ENCODE results near the gene NUDT15.
"Not testable (repeated sequence)": the region's sequence is repeated elsewhere in the genome, so short reads cannot be mapped to it uniquely, and the experiment has no call there.

The NUDT15 gene

DNA sequence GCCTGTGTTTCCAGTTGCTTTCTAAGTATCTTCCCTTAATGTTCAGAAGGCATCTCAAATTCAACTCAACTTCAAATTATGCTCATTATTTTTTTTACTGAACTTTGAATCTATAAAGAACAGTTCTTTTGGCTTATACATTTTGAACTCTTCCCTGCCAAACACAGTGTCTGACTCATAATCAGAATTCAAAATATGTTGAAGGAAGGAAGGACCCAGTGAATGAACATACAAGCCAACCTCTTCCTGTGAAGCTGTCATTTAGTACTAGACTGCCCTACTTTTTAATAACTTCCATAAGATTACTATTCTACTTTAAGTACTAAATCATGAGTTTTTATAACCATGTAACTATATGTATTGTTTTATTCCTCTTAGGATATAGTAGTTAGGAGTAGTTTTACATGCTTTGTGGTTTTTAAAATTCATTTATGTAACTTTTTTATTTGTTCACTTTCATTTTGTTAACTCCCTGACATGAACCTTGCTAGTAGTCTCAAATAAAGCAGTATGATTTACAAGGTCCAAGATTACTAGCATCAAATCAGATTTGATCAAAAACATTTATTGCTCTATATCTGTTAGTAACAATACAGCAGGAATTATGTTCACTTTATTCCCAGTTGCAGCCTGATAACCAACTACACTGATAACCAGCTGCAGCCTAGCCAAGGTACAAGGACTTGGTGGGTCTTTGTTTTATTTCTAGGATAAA is 6.4 kb downstream of the NUDT15 start:
- DNase-seq, result no peak

DNA sequence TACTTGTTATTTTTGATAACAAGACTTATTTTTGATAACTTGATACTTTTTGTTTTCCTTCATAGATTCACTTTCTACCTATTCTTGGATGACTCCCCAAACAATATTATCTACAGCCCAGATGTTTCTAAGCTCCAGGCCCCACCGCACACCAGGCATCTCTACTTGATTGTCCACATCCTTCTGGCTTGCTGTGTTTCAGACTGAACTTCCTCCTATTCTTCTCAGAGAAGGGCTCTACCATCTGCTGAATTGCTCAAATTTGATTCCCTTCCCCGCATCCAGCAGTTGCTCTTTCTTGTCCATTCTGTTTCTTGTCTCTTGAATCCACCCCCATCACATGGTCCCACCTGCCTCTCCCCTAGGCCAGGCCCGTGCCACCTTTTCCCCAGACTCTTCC is 13.0 kb downstream of the NUDT15 start:
- no peak for DNase-seq

DNA sequence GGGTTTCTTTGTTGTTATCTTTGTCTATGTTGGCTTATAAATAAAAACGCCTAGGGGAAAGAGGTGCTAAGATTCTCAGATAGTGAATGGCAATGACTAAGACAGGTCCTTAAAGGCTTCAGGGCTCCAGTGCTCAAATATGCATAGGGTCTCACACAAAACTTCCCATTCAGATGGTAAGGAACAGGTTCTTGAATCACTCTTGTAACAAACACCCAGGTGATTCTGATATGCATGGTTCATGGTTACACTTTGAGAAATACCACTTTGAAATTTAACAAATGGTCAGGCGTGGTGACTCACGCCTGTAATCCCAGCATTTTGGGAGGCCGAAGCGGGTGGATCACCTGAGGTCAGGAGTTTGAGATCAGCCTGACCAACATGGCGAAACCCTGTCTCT is 17.1 kb downstream of the NUDT15 start:
- DNase-seq, result no peak

DNA sequence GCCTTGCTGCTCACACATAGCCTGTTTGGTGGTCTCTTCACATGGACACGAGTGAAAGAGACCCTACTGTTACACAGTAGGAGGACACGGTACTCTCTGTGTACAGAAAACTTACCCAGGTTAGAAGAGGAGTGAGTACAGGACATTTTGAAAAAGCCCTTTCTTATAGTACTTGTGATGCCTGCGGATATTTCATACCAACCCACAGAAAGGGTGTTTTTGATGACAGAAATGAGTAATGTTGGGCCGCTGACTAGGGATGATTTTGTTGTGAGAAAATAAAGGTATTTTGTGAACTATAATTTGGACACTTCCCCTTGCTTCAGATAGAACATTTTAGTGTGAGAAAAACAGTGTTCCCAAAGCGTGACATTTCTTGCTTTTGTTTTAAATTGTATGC is 18.2 kb downstream of the NUDT15 start:
- no peak for DNase-seq

DNA sequence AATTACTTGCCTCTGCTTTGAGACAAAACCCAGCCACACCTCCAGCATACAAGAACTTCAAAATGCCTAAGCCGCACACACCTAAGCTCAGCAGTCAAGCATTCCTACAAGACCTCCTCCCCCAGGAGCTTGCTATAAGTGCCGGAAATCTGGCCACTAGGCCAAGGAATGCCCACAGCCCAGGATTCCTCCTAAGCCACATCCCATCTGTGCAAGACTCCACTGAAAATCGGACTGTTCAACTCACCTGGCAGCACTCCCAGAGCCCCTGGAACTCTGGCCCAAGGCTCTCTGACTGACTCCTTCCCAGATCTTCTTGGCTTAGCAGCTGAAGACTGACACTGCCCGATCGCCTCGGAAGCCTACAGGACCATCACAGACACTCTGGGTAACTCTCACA is 21.0 kb downstream of the NUDT15 start:
- DNase-seq, result not testable (repeated sequence)

DNA sequence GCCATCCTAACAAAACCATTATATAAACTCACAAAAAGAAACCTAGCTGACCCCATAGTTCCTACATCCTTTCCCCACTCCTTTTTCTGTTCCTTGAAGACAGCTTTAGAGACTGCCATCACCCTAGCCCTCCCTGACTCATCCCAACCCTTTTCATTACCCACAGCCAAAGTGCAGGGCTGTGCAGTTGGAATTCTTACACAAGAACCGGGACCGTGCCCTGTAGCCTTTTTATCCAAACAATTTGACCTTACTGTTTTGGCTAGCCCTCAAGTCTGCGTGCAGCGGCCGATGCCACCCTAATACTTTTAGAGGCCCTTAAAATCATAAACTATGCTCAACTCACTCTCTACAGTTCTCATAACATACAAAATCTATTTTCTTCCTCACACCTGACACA is 22.4 kb downstream of the NUDT15 start:
- not testable (repeated sequence) for DNase-seq

DNA sequence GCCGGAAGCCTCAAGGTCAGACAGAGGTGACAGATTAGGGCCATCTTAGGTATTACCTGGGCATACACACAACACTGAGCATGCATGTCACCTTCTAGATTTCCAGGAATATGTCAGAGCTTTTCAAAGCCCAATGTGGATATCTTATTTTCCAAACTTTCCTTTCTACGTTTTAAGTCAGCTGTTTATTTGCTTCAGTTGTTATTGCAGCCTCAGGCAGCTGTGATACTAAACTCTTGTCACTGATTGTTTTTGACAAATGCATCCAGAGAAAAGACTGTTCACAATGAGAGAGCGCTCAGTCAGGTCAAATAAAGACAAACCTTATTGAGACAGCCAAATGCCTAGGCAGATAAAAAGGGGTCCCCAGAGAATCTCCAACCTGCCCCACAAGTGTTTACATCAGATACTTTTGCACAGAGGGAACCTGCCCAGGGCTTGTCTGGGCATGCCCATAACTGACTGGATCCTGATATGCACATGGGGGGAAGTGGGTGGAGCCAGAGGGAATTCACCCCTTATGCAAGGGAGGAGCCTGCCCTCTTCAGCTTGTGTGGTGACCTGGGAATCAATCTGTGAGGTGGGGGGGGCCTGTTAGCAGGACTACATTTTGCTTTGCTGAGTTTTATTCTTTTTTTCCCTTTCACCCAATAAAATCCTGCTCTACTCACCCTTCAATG is 28.9 kb downstream of the NUDT15 start:
- DNase-seq, result no peak

DNA sequence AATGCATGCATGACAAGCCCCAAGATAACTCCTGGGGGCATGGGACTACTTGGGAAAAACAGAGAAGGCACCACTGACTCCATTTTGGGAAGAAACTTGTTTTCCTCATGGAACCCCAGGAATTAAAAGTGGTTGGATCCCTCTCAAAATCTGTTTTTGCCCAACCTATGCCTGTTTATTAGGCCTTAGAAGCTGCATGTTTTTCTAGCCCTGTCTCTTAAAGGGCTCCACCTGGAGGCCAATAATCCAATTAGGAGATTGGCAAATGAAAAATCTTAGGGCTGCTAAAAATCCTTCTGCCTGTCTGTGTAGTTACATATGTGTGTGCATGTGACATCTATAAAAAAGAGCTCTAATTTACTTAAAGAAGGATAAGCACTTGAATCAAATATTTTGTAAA is 30.5 kb downstream of the NUDT15 start:
- no peak for DNase-seq

DNA sequence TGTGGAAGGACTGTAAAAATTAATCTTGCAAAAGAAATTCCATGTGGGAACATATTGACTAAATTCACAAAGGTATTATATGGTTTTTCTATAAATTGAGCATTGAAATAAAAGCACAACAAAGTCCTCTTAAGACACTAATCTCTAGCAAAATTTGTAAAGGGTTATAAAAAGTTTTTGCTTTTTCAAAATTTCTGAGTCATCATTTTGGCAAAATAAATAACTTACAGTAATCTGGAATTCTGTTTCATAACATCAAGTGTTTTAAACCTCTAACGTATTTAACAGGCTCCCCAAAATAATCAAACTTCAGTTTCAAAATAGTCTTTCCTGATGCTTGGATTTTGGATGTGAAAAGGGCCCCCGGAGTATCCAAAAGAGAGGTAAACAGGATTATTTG is 31.4 kb downstream of the NUDT15 start:
- no peak for DNase-seq

DNA sequence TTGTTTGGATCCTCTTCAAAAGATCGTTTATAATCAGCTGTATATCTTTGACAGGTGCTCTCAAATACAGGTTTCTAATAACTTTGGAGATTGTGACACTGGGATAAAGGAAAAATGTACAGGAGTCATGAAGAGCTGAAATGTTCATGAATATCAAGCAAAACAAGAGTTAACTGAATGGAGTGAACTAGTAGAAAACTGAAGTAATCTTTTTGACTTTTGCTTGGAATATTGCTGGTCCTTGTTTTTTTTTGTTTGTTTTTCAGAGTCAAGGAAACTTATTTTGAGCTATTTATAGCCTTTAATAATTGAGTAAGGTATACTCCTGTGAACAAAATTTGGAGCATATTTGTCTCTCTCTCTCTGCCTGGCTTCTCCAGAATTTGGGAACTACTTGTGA is 32.0 kb downstream of the NUDT15 start:
- DNase-seq, result no peak

DNA sequence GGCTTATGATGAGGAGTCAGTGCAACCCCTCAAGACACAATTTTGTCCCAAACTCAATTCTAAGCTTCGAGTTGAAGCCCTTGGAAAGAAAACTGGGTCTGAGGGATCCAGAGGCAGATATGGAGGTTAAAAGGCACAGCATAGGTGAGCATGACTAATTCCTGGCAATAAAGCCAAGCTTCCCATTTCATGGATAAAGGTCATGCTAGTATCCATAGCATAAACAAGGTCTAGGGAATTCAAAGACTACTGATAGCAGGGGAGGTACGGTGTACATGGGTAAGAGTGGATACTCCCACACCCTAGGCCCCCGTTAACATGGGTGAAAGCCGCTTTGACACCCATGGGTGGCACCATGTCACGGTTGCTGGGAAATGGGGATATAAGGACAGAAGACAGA is 33.4 kb downstream of the NUDT15 start:
- no peak for DNase-seq

DNA sequence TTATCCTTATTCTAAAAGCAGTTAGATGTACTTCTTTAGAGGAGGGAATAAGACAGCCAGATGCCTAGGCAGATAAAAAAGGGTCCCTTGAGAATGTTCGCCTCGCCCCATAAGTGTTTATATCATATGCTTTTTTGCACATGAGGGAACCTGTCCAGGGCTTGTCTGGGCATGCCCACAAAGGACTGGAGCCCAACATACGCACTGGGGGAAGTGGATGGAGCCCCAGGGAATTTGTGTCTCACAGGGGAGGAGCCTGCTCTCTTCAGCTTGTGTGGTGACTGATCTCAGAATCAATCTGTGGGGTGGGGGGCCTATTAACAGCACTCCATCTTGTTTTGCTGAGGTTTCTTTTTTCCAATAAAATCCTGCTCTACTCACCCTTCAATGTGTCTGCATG is 34.8 kb downstream of the NUDT15 start:
- DNase-seq, result no peak

DNA sequence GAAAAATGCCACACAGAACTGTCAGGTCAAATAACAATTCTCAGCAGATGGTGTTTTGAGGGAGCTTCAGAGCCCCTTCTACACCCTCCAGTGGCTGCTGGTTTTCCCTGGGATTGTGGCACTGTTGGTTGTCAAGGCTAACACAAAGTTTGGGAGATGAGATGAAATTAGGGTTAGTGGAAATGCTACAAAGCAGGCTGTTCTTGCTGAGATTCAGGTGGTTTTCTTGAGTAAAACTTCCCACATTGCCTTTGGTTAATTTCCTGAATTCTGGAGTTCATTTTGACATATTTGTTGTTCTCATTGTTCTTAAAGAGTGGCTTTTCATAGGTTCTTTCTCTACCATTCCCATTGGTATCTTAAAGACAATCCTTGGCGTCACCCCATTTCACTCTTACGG is 35.3 kb downstream of the NUDT15 start:
- no peak for DNase-seq

DNA sequence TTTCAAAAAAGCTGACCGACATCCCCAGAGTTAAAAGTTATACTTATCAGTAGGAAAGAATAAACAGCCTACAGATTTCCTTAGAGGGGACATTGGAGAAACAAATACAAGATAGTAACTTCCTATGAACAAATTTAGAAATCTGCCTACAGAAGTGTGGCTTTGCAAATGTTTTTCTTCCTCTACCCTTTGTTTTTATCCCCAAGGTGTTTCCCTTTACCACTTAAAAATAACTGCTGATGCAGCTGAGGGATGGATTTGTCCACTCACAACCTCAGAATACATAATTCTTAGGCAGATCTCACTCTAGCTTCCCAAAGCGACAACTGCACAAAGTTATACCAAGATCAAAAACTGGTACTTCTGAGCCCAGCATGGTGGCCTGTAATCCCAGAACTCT is 36.5 kb downstream of the NUDT15 start:
- DNase-seq, result no peak

DNA sequence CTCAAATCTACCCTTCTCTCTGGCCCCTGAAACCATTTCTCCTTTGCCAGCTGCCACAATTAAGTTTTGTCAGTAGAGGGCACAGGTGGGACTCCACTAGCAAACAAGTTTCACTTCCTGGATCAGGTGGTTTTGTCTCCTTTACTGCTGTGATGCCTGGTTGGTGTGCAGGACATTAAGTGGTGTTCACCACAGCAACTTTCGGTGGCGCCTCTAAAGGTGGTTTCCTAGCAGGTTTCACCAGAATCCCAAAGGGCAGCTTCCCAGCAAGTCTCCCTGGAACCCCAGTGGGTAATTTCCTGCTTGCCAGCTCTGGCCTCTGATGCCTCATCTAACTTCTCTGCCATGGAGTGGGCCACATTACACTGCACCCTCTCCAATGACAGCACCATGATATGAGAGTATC is 40.7 kb downstream of the NUDT15 start:
- DNase-seq, result no peak

DNA sequence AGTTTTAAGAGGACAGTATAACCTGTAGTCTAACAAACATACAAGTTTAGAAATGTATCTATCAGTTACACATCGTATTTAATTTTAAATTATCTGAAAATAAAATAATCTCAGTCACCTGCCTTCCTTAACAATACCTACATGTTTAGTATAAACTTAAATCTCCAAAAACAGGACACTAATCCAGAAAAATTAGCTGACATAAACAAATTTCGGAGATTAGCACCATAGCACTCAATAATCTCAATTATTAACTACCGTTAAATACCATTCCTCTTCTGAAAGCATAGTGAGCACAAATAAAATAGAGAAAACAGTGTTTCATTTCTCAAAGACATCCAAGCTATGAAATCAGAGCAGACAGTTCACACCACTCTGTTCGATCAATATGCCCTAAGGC is 44.2 kb downstream of the NUDT15 start:
- DNase-seq, result no peak

DNA sequence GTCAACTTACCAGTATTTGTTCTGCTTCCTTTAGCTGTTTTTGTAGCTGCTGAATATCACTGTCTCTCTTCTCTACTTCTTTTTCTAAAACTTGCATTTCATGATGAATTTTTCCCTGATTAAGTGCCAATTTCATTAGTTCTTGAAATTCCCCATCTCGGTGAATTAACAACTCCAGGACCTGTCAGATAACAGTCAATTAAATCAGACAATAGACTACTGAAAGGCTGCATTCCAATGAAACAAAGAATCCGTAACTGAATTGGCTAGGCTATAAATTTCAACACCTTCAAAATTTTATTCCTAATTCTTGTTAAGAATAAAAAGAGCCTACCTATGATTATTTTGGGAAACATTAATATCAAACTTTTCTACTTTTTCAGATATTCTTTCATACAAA is 48.7 kb downstream of the NUDT15 start:
- no peak for DNase-seq

DNA sequence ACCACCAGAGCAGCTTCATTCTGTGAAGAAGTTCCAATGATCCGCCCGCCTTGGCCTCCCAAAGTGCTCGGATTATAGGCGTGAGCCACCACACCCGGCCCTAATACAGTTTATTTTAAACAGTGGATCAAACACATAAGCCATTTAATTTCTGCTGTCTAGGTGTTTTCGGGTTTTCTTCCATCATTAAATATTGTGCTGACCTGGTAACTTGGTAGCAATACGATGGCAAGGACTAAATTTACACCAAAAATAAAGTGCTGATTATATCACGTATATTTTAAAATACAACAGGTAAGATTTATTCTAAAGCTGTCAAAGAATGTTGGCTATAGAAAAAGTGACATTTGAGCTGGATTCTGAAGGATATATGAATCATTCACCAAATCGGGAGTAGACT is 56.1 kb downstream of the NUDT15 start:
- DNase-seq, result no peak

DNA sequence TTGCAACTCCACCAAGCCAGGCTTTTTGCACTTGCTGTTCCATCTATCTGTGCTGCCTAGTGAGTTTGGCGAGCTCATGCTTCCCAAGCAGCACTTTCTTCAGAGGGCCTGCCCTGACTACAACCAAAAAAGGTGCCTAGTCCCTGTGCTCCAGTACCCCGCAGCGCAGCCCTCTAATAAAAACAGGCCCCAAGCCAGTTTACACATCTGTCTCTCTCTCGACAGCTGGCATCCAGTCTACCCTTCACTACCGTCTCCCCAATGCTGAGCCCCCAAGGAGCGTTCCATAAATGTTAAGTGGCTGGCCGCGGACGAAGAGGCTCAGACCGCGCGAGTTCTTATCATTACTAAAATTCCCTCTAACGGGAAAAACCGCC is 56.9 kb downstream of the NUDT15 start:
- no peak for DNase-seq

DNA sequence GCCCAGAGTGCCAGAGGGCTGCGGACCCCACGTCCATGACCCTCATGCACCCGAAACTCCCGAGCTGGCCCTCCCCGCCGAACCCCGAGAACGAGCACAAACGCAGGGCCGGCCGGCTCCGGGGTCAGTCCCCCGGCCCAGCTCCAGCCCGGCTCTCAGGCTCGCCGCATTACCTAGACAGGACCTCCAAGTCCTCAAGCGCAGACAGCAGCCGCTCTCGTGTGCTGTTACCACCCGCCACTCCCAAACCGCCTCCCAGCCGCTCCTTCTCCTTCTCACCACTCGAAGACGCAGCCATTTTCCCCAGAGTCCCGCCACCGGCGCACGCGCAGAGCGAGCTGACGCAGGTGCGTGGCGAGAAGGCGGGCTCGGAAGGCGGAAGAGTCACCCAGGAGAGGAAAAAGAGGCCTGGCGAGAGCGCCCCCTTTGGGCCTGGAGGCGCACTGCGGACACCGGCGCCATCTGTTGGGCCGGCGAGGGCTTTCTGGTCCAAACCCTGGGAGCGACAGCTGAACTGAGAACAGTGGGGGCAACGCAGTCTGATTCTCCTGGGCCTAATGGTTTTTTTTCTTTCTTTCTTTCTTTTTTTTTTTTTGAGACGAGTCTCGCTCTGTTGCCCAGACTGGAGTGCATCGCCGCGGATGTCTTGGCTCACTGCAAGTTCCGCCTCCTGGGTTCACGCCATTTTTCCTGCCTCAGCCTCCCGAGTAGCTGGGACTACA is 57.4 kb downstream of the NUDT15 start, which contains the start of gene MED4:
MED4 (minus strand) TSS at position 324 of the 722 bp plus-strand sequence; CDS start at position 298, 26 bp downstream.
- DNase-seq, result peak; percentile 25

DNA sequence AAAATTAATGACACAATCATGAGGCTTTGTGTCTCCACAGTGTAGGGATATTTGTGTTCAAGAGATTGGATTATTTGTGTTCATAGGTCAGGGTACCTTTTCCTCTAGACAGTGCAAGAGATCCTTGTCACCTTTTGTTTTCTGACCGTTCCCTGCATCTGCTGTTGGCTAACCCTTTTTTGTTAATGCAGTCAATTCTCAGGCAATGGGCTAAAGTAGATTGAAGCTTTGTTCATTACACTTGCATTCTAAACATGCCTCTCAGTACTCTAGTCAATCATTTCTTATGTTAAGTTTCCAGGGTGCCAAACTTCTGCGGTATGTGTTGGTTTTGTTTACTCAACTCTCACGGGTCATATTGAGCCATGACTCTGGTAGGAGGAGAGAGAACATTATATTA is 59.1 kb downstream of the NUDT15 start:
- no peak for DNase-seq
